ENCODE measurements around the gene EDIL3.

DNA sequence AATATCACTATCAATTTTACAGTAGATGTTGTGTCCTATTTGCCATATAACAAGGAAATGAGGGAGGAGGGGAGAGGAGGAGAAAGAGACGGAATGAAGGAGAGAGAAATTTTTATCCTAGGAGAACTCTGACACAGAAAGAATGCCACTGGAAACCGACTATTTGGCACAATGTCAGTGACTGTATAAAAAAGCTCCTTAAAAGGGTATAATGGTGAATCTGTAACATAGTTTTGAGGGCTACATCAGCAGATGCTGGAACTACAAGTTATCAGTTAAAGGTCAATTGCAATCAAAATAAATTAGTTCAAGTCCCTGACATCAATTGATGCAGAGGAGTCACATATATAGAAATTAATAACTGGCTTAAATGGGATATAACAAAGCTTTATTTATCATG is 5.7 kb downstream of the EDIL3 start:
- TF ChIP-seq JUND (IDR thresholded peaks at IDR 0.05; ENCODE audit: low read depth, low read length), result no peak
- TF ChIP-seq, protein P1, sequence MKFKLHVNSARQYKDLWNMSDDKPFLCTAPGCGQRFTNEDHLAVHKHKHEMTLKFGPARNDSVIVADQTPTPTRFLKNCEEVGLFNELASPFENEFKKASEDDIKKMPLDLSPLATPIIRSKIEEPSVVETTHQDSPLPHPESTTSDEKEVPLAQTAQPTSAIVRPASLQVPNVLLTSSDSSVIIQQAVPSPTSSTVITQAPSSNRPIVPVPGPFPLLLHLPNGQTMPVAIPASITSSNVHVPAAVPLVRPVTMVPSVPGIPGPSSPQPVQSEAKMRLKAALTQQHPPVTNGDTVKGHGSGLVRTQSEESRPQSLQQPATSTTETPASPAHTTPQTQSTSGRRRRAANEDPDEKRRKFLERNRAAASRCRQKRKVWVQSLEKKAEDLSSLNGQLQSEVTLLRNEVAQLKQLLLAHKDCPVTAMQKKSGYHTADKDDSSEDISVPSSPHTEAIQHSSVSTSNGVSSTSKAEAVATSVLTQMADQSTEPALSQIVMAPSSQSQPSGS (IDR thresholded peaks at IDR 0.05; ENCODE audit: low read length), result no peak
- TF ChIP-seq CEBPZ (IDR thresholded peaks at IDR 0.05; ENCODE audit: low read depth, low read length), result no peak
- no peak for TF ChIP-seq CHD2 (IDR thresholded peaks at IDR 0.05; ENCODE audit: borderline replicate concordance, low read depth, low read length)
- no peak for TF ChIP-seq EZH2 (IDR thresholded peaks at IDR 0.05; ENCODE audit: borderline replicate concordance, control insufficient read depth, low read depth, low read length)
- no peak for TF ChIP-seq ZBTB11 (CRISPR knock-in tag; IDR thresholded peaks at IDR 0.05)
- no peak for TF ChIP-seq ZNF384 (IDR thresholded peaks at IDR 0.05; ENCODE audit: borderline replicate concordance, low read depth, low read length)
- TF ChIP-seq, protein P2, sequence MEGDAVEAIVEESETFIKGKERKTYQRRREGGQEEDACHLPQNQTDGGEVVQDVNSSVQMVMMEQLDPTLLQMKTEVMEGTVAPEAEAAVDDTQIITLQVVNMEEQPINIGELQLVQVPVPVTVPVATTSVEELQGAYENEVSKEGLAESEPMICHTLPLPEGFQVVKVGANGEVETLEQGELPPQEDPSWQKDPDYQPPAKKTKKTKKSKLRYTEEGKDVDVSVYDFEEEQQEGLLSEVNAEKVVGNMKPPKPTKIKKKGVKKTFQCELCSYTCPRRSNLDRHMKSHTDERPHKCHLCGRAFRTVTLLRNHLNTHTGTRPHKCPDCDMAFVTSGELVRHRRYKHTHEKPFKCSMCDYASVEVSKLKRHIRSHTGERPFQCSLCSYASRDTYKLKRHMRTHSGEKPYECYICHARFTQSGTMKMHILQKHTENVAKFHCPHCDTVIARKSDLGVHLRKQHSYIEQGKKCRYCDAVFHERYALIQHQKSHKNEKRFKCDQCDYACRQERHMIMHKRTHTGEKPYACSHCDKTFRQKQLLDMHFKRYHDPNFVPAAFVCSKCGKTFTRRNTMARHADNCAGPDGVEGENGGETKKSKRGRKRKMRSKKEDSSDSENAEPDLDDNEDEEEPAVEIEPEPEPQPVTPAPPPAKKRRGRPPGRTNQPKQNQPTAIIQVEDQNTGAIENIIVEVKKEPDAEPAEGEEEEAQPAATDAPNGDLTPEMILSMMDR (IDR thresholded peaks at IDR 0.05 in 2 of 3, conservative IDR thresholded peaks at IDR 0.05 in 1 of 3; ENCODE audit: control insufficient read depth in 2 of 3, extremely low read depth in 1 of 3, insufficient read depth in 1 of 3, low read depth in 3 of 3, low read length in 3 of 3), result no peak
- TF ChIP-seq NFIC (IDR thresholded peaks at IDR 0.05; ENCODE audit: low read depth, low read length), result no peak
- no peak for TF ChIP-seq SMAD1 (IDR thresholded peaks at IDR 0.05; ENCODE audit: low read depth, partially characterized antibody)
- TF ChIP-seq FOS (IDR thresholded peaks at IDR 0.05; ENCODE audit: borderline replicate concordance, extremely low read depth, insufficient read length), result no peak
- TF ChIP-seq ZNF24 (IDR thresholded peaks at IDR 0.05), result no peak
- TF ChIP-seq REST (IDR thresholded peaks at IDR 0.05; ENCODE audit: low read depth, low read length), result no peak
